ENCODE measurements around the gene KCND2. TPM values are rescaled to one million over a fixed set of nuclear protein-coding genes. Genes with fewer than 3 reads are reported as not detected.

The KCND2 gene
- total RNA-seq, 1 experiment from 2014 or later, result not detected

- no peak for DNase-seq (ENCODE audit: low read depth, low spot score)
- intact Hi-C loops (cut with micrococcal nuclease; ENCODE audit: unreplicated experiment) (no loop called here), in situ Hi-C loops (cut with HindIII; ENCODE audit: low pct_unique_long_range_greater_than_20kb, low sequenced_read_pairs) (no loop called here)
- Histone ChIP-seq H3K9me3 (ENCODE audit: control insufficient read depth, insufficient read depth, low read depth, low read length) (no peaks in the 10 kb centered on the region), H3K27me3 (ENCODE audit: control insufficient read depth, insufficient read depth, low read length) (no peaks in the 10 kb centered on the region), H3K27ac (ENCODE audit: low read length) (no peak overlapping the region), H3K36me3 (ENCODE audit: control insufficient read depth, insufficient read depth, low read length) (no peaks in the 10 kb centered on the region), H3K4me3 (ENCODE audit: low read depth in 2 of 2, low read length in 2 of 2) (no peak overlapping the region), H3K4me1 (ENCODE audit: control insufficient read depth, insufficient read depth, low read length) (no peaks in the 10 kb centered on the region)
- ATAC-seq, result no peak
- ChIA-PET POLR2A (no interaction called here), CTCF (no interaction called here)
- BruUV-seq (replicated peaks), result no TSS peak
- TF ChIP-seq CTCF (IDR thresholded peaks at IDR 0.05), result no peak
- no peak for TF ChIP-seq POLR2AphosphoS5 (IDR thresholded peaks at IDR 0.05; ENCODE audit: low read depth, low read length)
- no peak for TF ChIP-seq TCF7L2 (IDR thresholded peaks at IDR 0.05; ENCODE audit: low read depth, low read length)
- TF ChIP-seq SIN3A (IDR thresholded peaks at IDR 0.05; ENCODE audit: borderline replicate concordance, insufficient read depth, low read depth, low read length), result no peak
- TF ChIP-seq REST (IDR thresholded peaks at IDR 0.05; ENCODE audit: insufficient read depth in 1 of 2, low read depth in 2 of 2, low read length in 1 of 2), result no peak
Observed at GRCh38 chr7:120799147-120799546, 526.2 kb downstream of the KCND2 start.

Measured in Panc1 (cell line).